CD14-positive monocyte (primary cell): ENCODE measurements around the gene CFAP68. TPM values are rescaled to one million over a fixed set of nuclear protein-coding genes. Genes with fewer than 3 reads are reported as not detected.

ENCODE experiments used
- DNase-seq, 3 donors: peaks; one replicate each; pipeline ENCODE4 v3.0.0-alpha.2; 2011 to 2022
- H2AFZ ChIP-seq: 2 replicates; pipeline ENCODE4 v1.6.0; 2012; ENCODE audit warnings: mild to moderate bottlenecking, low read depth, low read length, inconsistent platforms; ENCODE audit not compliant: insufficient read depth, poor library complexity, severe bottlenecking
- H3K27ac ChIP-seq, 2 donors: 1 replicate in 1 of 2; 2 replicates in 1 of 2; pipeline ENCODE4 v1.5.1; 2012 to 2013; ENCODE audit warnings: low read length in 2 of 2, control low read depth in 1 of 2, inconsistent platforms in 1 of 2, low read depth in 1 of 2, mild to moderate bottlenecking in 1 of 2
- H3K27me3 ChIP-seq, 2 donors: one replicate each; pipeline versions ENCODE4 v1.6.0 to v1.6.1; 2011 to 2013; ENCODE audit warnings: low read length in 2 of 2; ENCODE audit not compliant: control insufficient read depth in 2 of 2, insufficient read depth in 2 of 2
- H3K36me3 ChIP-seq, 2 donors: replicated peaks in 1 of 2; 1 replicate in 1 of 2; 2 replicates in 1 of 2; pipeline versions ENCODE4 v1.5.1 to v1.6.1; 2012 to 2013; ENCODE audit warnings: low read length in 2 of 2, control low read depth in 1 of 2, inconsistent platforms in 1 of 2, mild to moderate bottlenecking in 1 of 2; ENCODE audit not compliant: insufficient read depth in 2 of 2, control insufficient read depth in 1 of 2
- H3K4me1 ChIP-seq, 2 donors: 1 replicate in 1 of 2; 2 replicates in 1 of 2; pipeline versions ENCODE4 v1.5.1 to v1.6.1; 2012 to 2013; ENCODE audit warnings: low read length in 2 of 2, control low read depth in 1 of 2, inconsistent platforms in 1 of 2, mild to moderate bottlenecking in 1 of 2, moderate library complexity in 1 of 2; ENCODE audit not compliant: insufficient read depth in 2 of 2, control insufficient read depth in 1 of 2
- H3K4me2 ChIP-seq: replicated peaks from 2 replicates; pipeline ENCODE3; 2012; ENCODE audit warnings: low read length, moderate library complexity, mild to moderate bottlenecking; ENCODE audit not compliant: poor library complexity, severe bottlenecking; ENCODE audit errors: extremely low read depth
- H3K4me3 ChIP-seq, 3 experiments: fragments of 200-600 bp in 1 of 3; sonication (generic) in 1 of 3; replicated peaks in 1 of 3; 1 replicate in 2 of 3; 2 replicates in 1 of 3; pipeline ENCODE4 v1.5.1; 2011 to 2013; ENCODE audit warnings: low read length in 3 of 3, mild to moderate bottlenecking in 3 of 3, control low read depth in 2 of 3, low read depth in 2 of 3, inconsistent platforms in 1 of 3, moderate library complexity in 1 of 3
- H3K79me2 ChIP-seq: 2 replicates; pipeline ENCODE4 v1.6.0; 2012; ENCODE audit warnings: mild to moderate bottlenecking, control low read depth, inconsistent platforms, low read length, moderate library complexity; ENCODE audit not compliant: insufficient read depth
- H3K9ac ChIP-seq: 2 replicates; pipeline ENCODE4 v1.6.0; 2017; ENCODE audit warnings: low read length, mild to moderate bottlenecking; ENCODE audit not compliant: insufficient read depth, poor library complexity, severe bottlenecking
- H3K9me3 ChIP-seq, 2 donors: replicated peaks in 1 of 2; 1 replicate in 1 of 2; 2 replicates in 1 of 2; pipeline versions ENCODE4 v1.5.1 to v1.6.1; 2012 to 2013; ENCODE audit warnings: low read length in 2 of 2, control low read depth in 1 of 2; ENCODE audit not compliant: control insufficient read depth in 1 of 2, insufficient read depth in 1 of 2
- H4K20me1 ChIP-seq: 2 replicates; pipeline ENCODE4 v1.6.0; 2012; ENCODE audit warnings: mild to moderate bottlenecking, low read length, control low read depth, moderate library complexity; ENCODE audit not compliant: insufficient read depth
- H3K27ac Mint-ChIP-seq, 7 donors: one replicate each; pipeline ENCODE4 v1.8.0; 2020; ENCODE audit warnings: mild to moderate bottlenecking in 7 of 7, mixed read lengths in 7 of 7, moderate library complexity in 6 of 7, inconsistent platforms in 2 of 7
- H3K27me3 Mint-ChIP-seq, 3 donors: one replicate each; pipeline ENCODE4 v1.8.0; 2021 to 2022; ENCODE audit warnings: low read depth in 3 of 3, mild to moderate bottlenecking in 3 of 3, mixed read lengths in 3 of 3, moderate library complexity in 3 of 3, inconsistent platforms in 1 of 3
- H3K36me3 Mint-ChIP-seq, 2 donors: one replicate each; pipeline ENCODE4 v1.8.0; 2020; ENCODE audit warnings: mixed read lengths in 2 of 2, inconsistent platforms in 1 of 2, mild to moderate bottlenecking in 1 of 2
- H3K4me1 Mint-ChIP-seq: one replicate; pipeline ENCODE4 v1.8.0; 2020; ENCODE audit warnings: mild to moderate bottlenecking, mixed read lengths
- H3K4me3 Mint-ChIP-seq, 2 donors: one replicate each; pipeline ENCODE4 v1.8.0; 2020; ENCODE audit warnings: mild to moderate bottlenecking in 2 of 2, mixed read lengths in 2 of 2, moderate library complexity in 1 of 2
- H3K9me3 Mint-ChIP-seq, 7 donors: one replicate each; pipeline ENCODE4 v1.8.0; 2020 to 2022; ENCODE audit warnings: mixed read lengths in 7 of 7, mild to moderate bottlenecking in 6 of 7, moderate library complexity in 6 of 7, inconsistent platforms in 2 of 7
- WGBS: methylation state at CpG from one replicate; pipeline ENCODE4 v1.1.5; 2013; ENCODE audit warnings: missing lambda C conversion rate; ENCODE audit not compliant: insufficient coverage; 5-methylcytosine and 5-hydroxymethylcytosine counted together
- intact Hi-C, 2 donors: fragments of 100-400 bp; cut with micrococcal nuclease; formaldehyde crosslinking; loops; one replicate each; pipeline versions ENCODE4 v1.15.0 to v1.15.1; 2023
- polyA plus RNA-seq, 3 donors: library from polyadenylated mRNA; depleted of rRNA in 1 of 3; unstranded in 2 of 3; stranded (reverse) in 1 of 3; fragments of 300-500 nt in 2 of 3; fragments of >200 nt in 1 of 3; fragmentation: Illumina TruSeq in 2 of 3; gene quantifications; 1 replicate in 2 of 3; 2 replicates in 1 of 3; pipeline ENCODE4 v1.2.3, GENCODE V29; 2012 to 2021
- TF ChIP-seq, protein P1 (sequence below): fragments of 200-600 bp; IDR thresholded peaks from one replicate; pipeline ENCODE4 v1.8.0; 2022; ENCODE audit warnings: antibody characterized with exemption, mild to moderate bottlenecking

Gene CFAP68
- polyA plus RNA-seq, 3 donors = 3.6 to 5.3 (median 5.0) TPM

DNA sequence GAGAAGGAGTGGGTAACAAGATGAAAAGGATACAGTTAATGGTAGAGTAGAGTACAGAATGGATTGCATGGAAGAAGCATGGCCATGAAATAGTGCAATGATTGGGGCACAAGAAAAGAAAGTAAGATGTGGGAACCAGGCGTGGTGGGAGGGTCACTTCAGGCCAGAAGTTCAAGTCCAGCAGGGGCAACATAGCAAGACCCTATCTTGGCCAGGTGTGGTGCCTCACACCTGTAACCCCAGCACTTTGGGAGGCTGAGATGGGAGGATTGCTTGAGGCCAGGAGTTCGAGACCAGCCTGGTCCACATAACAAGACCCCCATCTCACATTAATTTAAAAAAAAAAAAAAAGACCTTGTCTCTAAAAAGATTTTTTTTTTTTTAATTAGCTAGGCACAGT, 38.0 kb downstream of the CFAP68 start:
- DNase-seq = no peak
- no peaks in the 10 kb centered on the region for H3K79me2 ChIP-seq
- no peak overlapping the region for H3K27ac ChIP-seq
- WGBS = 50% methylated on average over 1 of the region's 2 CpGs
- no peak overlapping the region for H3K4me3 Mint-ChIP-seq
- H3K36me3 ChIP-seq = no peaks in the 10 kb centered on the region
- TF ChIP-seq, protein P1, sequence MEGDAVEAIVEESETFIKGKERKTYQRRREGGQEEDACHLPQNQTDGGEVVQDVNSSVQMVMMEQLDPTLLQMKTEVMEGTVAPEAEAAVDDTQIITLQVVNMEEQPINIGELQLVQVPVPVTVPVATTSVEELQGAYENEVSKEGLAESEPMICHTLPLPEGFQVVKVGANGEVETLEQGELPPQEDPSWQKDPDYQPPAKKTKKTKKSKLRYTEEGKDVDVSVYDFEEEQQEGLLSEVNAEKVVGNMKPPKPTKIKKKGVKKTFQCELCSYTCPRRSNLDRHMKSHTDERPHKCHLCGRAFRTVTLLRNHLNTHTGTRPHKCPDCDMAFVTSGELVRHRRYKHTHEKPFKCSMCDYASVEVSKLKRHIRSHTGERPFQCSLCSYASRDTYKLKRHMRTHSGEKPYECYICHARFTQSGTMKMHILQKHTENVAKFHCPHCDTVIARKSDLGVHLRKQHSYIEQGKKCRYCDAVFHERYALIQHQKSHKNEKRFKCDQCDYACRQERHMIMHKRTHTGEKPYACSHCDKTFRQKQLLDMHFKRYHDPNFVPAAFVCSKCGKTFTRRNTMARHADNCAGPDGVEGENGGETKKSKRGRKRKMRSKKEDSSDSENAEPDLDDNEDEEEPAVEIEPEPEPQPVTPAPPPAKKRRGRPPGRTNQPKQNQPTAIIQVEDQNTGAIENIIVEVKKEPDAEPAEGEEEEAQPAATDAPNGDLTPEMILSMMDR = no peak
- no peak overlapping the region for H3K4me2 ChIP-seq
- no peaks in the 10 kb centered on the region for H3K36me3 Mint-ChIP-seq
- H3K27ac Mint-ChIP-seq = no peak overlapping the region
- H3K9ac ChIP-seq = no peak overlapping the region
- peaks cover 0 to 2% (median 0%) of the 10 kb centered on the region in 7 donors for H3K9me3 Mint-ChIP-seq
- H4K20me1 ChIP-seq = no peaks in the 10 kb centered on the region
- peaks cover 32 to 44% (median 36%) of the 10 kb centered on the region in 3 donors for H3K27me3 Mint-ChIP-seq
- no peak overlapping the region for H2AFZ ChIP-seq
- no peaks in the 10 kb centered on the region for H3K9me3 ChIP-seq
- intact Hi-C loops = no loop called here
- H3K27me3 ChIP-seq = peaks cover 4 to 21% of the 10 kb centered on the region in 2 donors
- H3K4me3 ChIP-seq = no peak overlapping the region
- peaks cover 5 to 13% of the 10 kb centered on the region in 2 donors for H3K4me1 ChIP-seq
- peaks cover 9% of the 10 kb centered on the region for H3K4me1 Mint-ChIP-seq

DNA sequence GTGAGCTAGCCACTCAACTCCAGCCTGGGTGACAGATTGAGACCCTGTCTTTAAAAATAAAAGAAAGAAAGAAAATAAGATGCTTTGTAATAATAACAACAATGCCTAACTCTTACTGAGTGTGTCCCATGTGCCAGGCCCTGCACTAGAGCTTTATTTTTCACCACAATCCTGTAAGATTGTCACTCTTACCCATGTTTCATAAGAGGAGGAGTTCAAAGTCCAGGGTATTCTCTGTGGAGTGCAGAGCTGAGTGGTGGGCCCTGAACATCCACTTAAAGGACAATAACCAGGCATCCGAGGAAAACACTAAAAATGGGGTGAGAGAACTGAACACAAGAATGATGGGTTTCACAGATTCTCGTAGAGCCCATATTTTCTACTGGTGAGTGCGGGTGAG, 38.4 kb downstream of the CFAP68 start:
- H3K4me3 ChIP-seq = no peak overlapping the region
- H3K27ac Mint-ChIP-seq = no peak overlapping the region
- WGBS = 100% methylated on average over 2 of the region's 3 CpGs
- no peaks in the 10 kb centered on the region for H3K36me3 ChIP-seq
- no peak overlapping the region for H3K9ac ChIP-seq
- no peaks in the 10 kb centered on the region for H3K9me3 ChIP-seq
- no peaks in the 10 kb centered on the region for H4K20me1 ChIP-seq
- H3K4me2 ChIP-seq = no peak overlapping the region
- H3K27me3 Mint-ChIP-seq = peaks cover 27 to 39% (median 33%) of the 10 kb centered on the region in 3 donors
- H3K9me3 Mint-ChIP-seq = peaks cover 0 to 2% (median 0%) of the 10 kb centered on the region in 7 donors
- H3K27ac ChIP-seq = no peak overlapping the region
- intact Hi-C loops = no loop called here
- peaks cover 6 to 18% of the 10 kb centered on the region in 2 donors for H3K4me1 ChIP-seq
- H3K4me3 Mint-ChIP-seq = no peak overlapping the region
- peaks cover 3 to 16% of the 10 kb centered on the region in 2 donors for H3K27me3 ChIP-seq
- H3K36me3 Mint-ChIP-seq = no peaks in the 10 kb centered on the region
- H3K4me1 Mint-ChIP-seq = peaks cover 11% of the 10 kb centered on the region
- no peak for DNase-seq
- no peaks in the 10 kb centered on the region for H3K79me2 ChIP-seq
- no peak overlapping the region for H2AFZ ChIP-seq
- TF ChIP-seq, protein P1 = no peak
